ENCODE data around the gene ZNF30. TPM values are rescaled to one million over a fixed set of nuclear protein-coding genes. Genes with fewer than 3 reads are reported as not detected.
"Not testable (repeated sequence)": the region's sequence is repeated elsewhere in the genome, so short reads cannot be mapped to it uniquely, and the experiment has no call there.

The ZNF30 gene
- total RNA-seq, 1 donor from 2014 or later: 7.4 TPM

DNA sequence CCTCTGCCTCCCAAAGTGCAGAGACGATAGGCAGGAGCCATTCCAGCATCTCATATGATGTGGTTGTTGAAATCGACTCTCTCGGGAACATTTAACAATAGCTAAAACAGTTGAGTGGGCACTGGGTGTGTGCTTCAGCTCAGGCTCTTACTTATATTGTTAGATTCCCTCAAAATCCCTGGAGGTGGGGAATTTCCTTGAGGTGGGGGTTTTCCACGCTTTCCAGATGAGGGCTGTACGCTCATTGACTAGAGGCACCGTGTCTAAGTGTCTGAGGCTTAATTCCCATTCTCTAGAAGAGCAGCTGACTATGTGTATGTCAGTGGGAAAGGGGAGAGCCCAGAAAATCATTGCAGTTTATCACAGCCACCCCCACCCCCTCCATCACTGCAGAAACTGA lies 62.6 kb downstream of the ZNF30 start:
- TF ChIP-seq, protein P1, sequence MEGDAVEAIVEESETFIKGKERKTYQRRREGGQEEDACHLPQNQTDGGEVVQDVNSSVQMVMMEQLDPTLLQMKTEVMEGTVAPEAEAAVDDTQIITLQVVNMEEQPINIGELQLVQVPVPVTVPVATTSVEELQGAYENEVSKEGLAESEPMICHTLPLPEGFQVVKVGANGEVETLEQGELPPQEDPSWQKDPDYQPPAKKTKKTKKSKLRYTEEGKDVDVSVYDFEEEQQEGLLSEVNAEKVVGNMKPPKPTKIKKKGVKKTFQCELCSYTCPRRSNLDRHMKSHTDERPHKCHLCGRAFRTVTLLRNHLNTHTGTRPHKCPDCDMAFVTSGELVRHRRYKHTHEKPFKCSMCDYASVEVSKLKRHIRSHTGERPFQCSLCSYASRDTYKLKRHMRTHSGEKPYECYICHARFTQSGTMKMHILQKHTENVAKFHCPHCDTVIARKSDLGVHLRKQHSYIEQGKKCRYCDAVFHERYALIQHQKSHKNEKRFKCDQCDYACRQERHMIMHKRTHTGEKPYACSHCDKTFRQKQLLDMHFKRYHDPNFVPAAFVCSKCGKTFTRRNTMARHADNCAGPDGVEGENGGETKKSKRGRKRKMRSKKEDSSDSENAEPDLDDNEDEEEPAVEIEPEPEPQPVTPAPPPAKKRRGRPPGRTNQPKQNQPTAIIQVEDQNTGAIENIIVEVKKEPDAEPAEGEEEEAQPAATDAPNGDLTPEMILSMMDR (IDR thresholded peaks at IDR 0.05; ENCODE audit: partially characterized antibody, unreplicated experiment): no peak
- no peak for DNase-seq
- H3K36me3 Mint-ChIP-seq (ENCODE audit: unreplicated experiment): no peaks in the 10 kb centered on the region
- H3K4me1 Mint-ChIP-seq (ENCODE audit: low read depth, unreplicated experiment): no peaks in the 10 kb centered on the region
- H3K27me3 Mint-ChIP-seq (ENCODE audit: unreplicated experiment): no peaks in the 10 kb centered on the region
- no peak overlapping the region for H3K4me3 Mint-ChIP-seq (ENCODE audit: unreplicated experiment)
- peaks cover 3% of the 10 kb centered on the region for H3K9me3 Mint-ChIP-seq (ENCODE audit: unreplicated experiment)
- no peak overlapping the region for H3K27ac Mint-ChIP-seq (ENCODE audit: unreplicated experiment)

DNA sequence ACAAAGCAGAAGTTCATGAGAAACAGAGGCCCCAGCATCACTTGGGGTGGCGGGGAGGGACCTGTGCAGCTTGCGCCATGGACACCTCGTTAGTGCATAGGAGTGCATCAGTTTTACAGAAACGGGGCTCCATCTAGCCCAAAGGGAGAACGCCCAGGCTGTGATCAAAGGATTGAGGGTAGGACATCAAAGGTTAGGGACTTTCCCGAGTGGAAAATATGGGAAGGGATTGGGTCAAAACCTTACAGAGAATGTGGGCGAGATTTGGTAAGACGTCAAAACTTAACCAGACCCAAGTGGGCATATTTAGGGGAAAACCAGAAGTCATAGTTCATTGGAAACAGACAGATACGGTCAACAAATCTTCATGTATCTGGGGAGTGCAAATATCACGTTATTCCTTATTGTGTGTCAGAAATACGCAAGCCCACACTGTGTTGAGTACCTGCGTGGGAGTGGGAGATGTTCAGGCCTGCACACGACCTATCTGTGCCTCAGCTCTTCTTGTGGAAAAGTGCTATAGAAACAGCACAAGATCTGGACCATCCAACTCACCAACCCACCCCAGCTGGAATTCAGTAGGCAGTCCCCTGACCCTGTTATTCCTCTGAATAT lies 64.0 kb downstream of the ZNF30 start:
- TF ChIP-seq, protein P1 (IDR thresholded peaks at IDR 0.05; ENCODE audit: partially characterized antibody, unreplicated experiment): no peak
- no peak for DNase-seq
- no peak overlapping the region for H3K27ac Mint-ChIP-seq (ENCODE audit: unreplicated experiment)
- H3K4me1 Mint-ChIP-seq (ENCODE audit: low read depth, unreplicated experiment): no peaks in the 10 kb centered on the region
- H3K27me3 Mint-ChIP-seq (ENCODE audit: unreplicated experiment): no peaks in the 10 kb centered on the region
- no peak overlapping the region for H3K4me3 Mint-ChIP-seq (ENCODE audit: unreplicated experiment)
- peaks cover 3% of the 10 kb centered on the region for H3K9me3 Mint-ChIP-seq (ENCODE audit: unreplicated experiment)
- no peaks in the 10 kb centered on the region for H3K36me3 Mint-ChIP-seq (ENCODE audit: unreplicated experiment)

DNA sequence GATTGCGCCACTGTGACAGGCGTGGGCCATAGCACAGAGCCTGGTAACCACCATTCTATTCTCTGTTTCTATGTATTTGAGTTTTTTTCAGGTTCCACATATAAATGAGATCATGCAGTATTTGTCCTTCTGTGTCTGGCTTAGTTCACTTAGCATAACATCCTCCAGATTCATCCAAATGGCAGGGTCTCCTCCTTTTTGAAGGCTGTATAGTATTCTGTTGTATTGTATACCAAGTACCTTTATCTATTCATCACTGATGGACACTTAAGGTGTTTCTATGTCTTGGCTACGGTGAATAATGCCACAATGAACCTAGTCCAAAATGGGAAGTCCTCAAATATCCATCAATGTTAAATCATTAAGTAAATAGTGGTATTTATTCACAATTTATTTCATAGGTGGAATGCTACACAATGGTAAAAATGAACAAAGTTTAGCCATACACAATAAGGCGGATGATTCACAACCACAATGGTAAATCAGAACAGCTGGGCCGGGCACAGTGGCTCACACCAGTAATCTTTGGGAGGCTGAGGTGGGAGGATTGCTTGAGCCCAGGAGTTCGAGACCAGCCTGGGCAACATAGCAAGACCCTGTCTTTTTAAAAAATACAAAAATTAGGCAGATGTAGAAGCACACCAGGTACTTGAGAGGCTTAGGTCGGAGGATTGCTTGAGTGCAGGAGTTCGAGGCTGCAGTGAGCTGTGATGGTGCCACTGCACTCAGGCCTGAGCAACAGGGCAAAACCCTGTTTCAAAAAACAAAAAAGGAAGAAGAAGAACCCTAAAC lies 65.0 kb downstream of the ZNF30 start:
- Mint-ChIP-seq H3K4me3 (ENCODE audit: unreplicated experiment) (no peak overlapping the region), H3K27ac (ENCODE audit: unreplicated experiment) (no peak overlapping the region), H3K36me3 (ENCODE audit: unreplicated experiment) (no peaks in the 10 kb centered on the region)

DNA sequence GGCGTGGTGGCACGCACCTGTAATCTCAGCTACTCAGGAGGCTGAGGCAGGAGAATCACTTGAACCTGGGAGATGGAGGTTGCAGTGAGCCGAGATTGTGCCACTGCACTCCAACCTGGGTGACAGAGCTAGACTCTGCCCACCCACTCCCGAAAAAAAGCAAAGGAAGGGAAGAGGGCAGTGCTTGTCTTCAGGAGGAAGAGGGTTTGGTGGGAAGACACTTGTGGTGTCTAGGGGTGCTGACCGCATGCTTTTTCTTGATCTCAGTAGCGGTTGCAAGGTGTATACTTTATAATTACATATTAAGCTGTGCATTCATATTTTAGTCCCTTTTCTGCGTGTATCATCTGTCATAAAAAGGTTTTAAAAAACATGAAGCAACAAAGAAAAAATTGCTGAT lies 65.9 kb downstream of the ZNF30 start:
- not testable (repeated sequence) for H3K27me3 Mint-ChIP-seq (ENCODE audit: unreplicated experiment); H3K36me3 Mint-ChIP-seq (ENCODE audit: unreplicated experiment); H3K4me3 Mint-ChIP-seq (ENCODE audit: unreplicated experiment); H3K4me1 Mint-ChIP-seq (ENCODE audit: low read depth, unreplicated experiment); DNase-seq; H3K9me3 Mint-ChIP-seq (ENCODE audit: unreplicated experiment); H3K27ac Mint-ChIP-seq (ENCODE audit: unreplicated experiment)

More for the DNA sequence above, 65.0 kb downstream of the ZNF30 start:
- Mint-ChIP-seq H3K27me3 (ENCODE audit: unreplicated experiment) (no peaks in the 10 kb centered on the region), H3K4me1 (ENCODE audit: low read depth, unreplicated experiment) (no peaks in the 10 kb centered on the region), H3K9me3 (ENCODE audit: unreplicated experiment) (peaks cover 3% of the 10 kb centered on the region)
- DNase-seq: no peak
- TF ChIP-seq, protein P1 (IDR thresholded peaks at IDR 0.05; ENCODE audit: partially characterized antibody, unreplicated experiment): no peak

GRCh38 chr19:34994286-34994642 lies 67.6 kb downstream of the ZNF30 start:
- Mint-ChIP-seq H3K27me3 (ENCODE audit: unreplicated experiment) (peaks cover 6% of the 10 kb centered on the region), H3K4me1 (ENCODE audit: low read depth, unreplicated experiment) (peaks cover 7% of the 10 kb centered on the region), H3K4me3 (ENCODE audit: unreplicated experiment) (no peak overlapping the region), H3K9me3 (ENCODE audit: unreplicated experiment) (peaks cover 7% of the 10 kb centered on the region), H3K36me3 (ENCODE audit: unreplicated experiment) (no peaks in the 10 kb centered on the region), H3K27ac (ENCODE audit: unreplicated experiment) (no peak overlapping the region)
- TF ChIP-seq, protein P1 (IDR thresholded peaks at IDR 0.05; ENCODE audit: partially characterized antibody, unreplicated experiment): no peak
- no peak for DNase-seq

Other genes starting within 250 kb of the ZNF30 start
- 1.2 TPM for gene SCGB2B2, start 249.7 kb upstream of the ZNF30 start, total RNA-seq (ENCODE audit: unreplicated experiment)
- gene ZNF302, start 249.2 kb upstream of the ZNF30 start, total RNA-seq (ENCODE audit: unreplicated experiment): 38.8 TPM
- 11.4 TPM for gene ZNF181, start 192.7 kb upstream of the ZNF30 start, total RNA-seq (ENCODE audit: unreplicated experiment)
- gene ZNF599, start 153.7 kb upstream of the ZNF30 start, total RNA-seq (ENCODE audit: unreplicated experiment): 8.2 TPM
- gene ZNF792, start 37.3 kb downstream of the ZNF30 start, total RNA-seq (ENCODE audit: unreplicated experiment): 6.4 TPM
- 220 TPM for gene GRAMD1A, start 73.4 kb downstream of the ZNF30 start, total RNA-seq (ENCODE audit: unreplicated experiment)
- gene SCN1B, start 103.6 kb downstream of the ZNF30 start, total RNA-seq (ENCODE audit: unreplicated experiment): 12.0 TPM
- gene HPN, start 114.8 kb downstream of the ZNF30 start, total RNA-seq (ENCODE audit: unreplicated experiment): 0.29 TPM
- not detected for gene FXYD3, start 188.9 kb downstream of the ZNF30 start, total RNA-seq (ENCODE audit: unreplicated experiment)
- gene LGI4, start 208.2 kb downstream of the ZNF30 start, total RNA-seq (ENCODE audit: unreplicated experiment): 14.4 TPM
- gene FXYD1, start 211.9 kb downstream of the ZNF30 start, total RNA-seq (ENCODE audit: unreplicated experiment): not detected
- 22.3 TPM for gene FXYD7, start 216.4 kb downstream of the ZNF30 start, total RNA-seq (ENCODE audit: unreplicated experiment)
- 5.3 TPM for gene FXYD5, start 227.8 kb downstream of the ZNF30 start, total RNA-seq (ENCODE audit: unreplicated experiment)